ENCODE data around the gene TRIM15.
"Not testable (repeated sequence)": the region's sequence is repeated elsewhere in the genome, so short reads cannot be mapped to it uniquely, and the experiment has no call there.

The TRIM15 gene

GRCh38 chr6:30198166-30199084, 35.1 kb downstream of the TRIM15 start:
- DNase-seq (ENCODE audit: low read depth in 3 of 3) = no peak

GRCh38 chr6:30200551-30201281, 37.4 kb downstream of the TRIM15 start:
- no peak for DNase-seq (ENCODE audit: low read depth in 3 of 3)

- DNase-seq (ENCODE audit: low read depth in 3 of 3) = no peak
These were observed 39.0 kb downstream of the TRIM15 start for GRCh38 chr6:30202366-30202765.

GRCh38 chr6:30204116-30204515, 40.8 kb downstream of the TRIM15 start:
- no peak for DNase-seq (ENCODE audit: low read depth in 3 of 3)

- DNase-seq (ENCODE audit: low read depth in 3 of 3) = no peak
These were observed 42.8 kb downstream of the TRIM15 start for GRCh38 chr6:30206152-30206551.

GRCh38 chr6:30206799-30207618, 43.7 kb downstream of the TRIM15 start:
- no peak for DNase-seq (ENCODE audit: low read depth in 3 of 3)

- no peak for DNase-seq (ENCODE audit: low read depth in 3 of 3)
These were observed 44.4 kb downstream of the TRIM15 start for GRCh38 chr6:30207619-30208295.

GRCh38 chr6:30211306-30211705, 48.0 kb downstream of the TRIM15 start:
- no peak for DNase-seq (ENCODE audit: low read depth in 3 of 3)

GRCh38 chr6:30211899-30212298, 48.6 kb downstream of the TRIM15 start:
- no peak for DNase-seq (ENCODE audit: low read depth in 3 of 3)

GRCh38 chr6:30212865-30213666, 49.7 kb downstream of the TRIM15 start, which contains the start of gene TRIM26:
Gene TRIM26, minus strand, starts transcription at chr6:30213406. Its CDS starts 14,303 bp downstream, at chr6:30199103.
- DNase-seq (ENCODE audit: low read depth in 3 of 3) = peak; percentile 86 to 94 (median 93)

- DNase-seq (ENCODE audit: low read depth in 3 of 3) = no peak
These were observed 50.3 kb downstream of the TRIM15 start for GRCh38 chr6:30213667-30213956.

GRCh38 chr6:30213957-30214656, 50.8 kb downstream of the TRIM15 start:
- peak; percentile 46 to 49 (median 49) for DNase-seq (ENCODE audit: low read depth in 3 of 3)

- no peak for DNase-seq (ENCODE audit: low read depth in 3 of 3)
These were observed 51.3 kb downstream of the TRIM15 start for GRCh38 chr6:30214657-30214982.

- no peak for DNase-seq (ENCODE audit: low read depth in 3 of 3)
These were observed 52.8 kb downstream of the TRIM15 start for GRCh38 chr6:30216096-30216495.

GRCh38 chr6:30219244-30219643, 55.9 kb downstream of the TRIM15 start:
- DNase-seq (ENCODE audit: low read depth in 3 of 3) = no peak

GRCh38 chr6:30221395-30221794, 58.0 kb downstream of the TRIM15 start:
- DNase-seq (ENCODE audit: low read depth in 3 of 3) = not testable (repeated sequence)

- not testable (repeated sequence) for DNase-seq (ENCODE audit: low read depth in 3 of 3)
These were observed 58.6 kb downstream of the TRIM15 start for GRCh38 chr6:30221956-30222355.
